Caco-2 (cell line): Measurements from ENCODE around the gene ALKBH6. TPM values are rescaled to one million over a fixed set of nuclear protein-coding genes. Genes with fewer than 3 reads are reported as not detected.

Source experiments
- BruUV-seq: library from RNA; stranded (reverse); fragments of 400-500 nt; replicated peaks from 2 replicates; lab custom pipeline; 2021; lab: Mats Ljungman, UMichigan
- CTCF ChIA-PET: fragments of 300-600 bp; sonication (Branson Sonifier 250); formaldehyde crosslinking; loops from one replicate; lab custom pipeline; 2022; ENCODE audit warnings: antibody characterized with exemption; lab: Charles Lee
- POLR2A ChIA-PET: fragments of 300-600 bp; sonication (Branson Sonifier 250); formaldehyde crosslinking; loops from one replicate; lab custom pipeline; 2022; ENCODE audit warnings: antibody characterized with exemption; lab: Charles Lee
- DNase-seq, 2 experiments: peaks; one replicate each; pipeline versions ENCODE4 v3.0.0 to v3.0.0-alpha.2; 2020 to 2022
- H3K27me3 ChIP-seq: replicated peaks from 2 replicates; pipeline ENCODE4 v1.6.0; 2011; ENCODE audit warnings: low read length; ENCODE audit not compliant: control insufficient read depth, insufficient read depth
- H3K36me3 ChIP-seq: 2 replicates; pipeline ENCODE4 v1.5.1; 2011; ENCODE audit warnings: low read length; ENCODE audit not compliant: control insufficient read depth, insufficient read depth
- H3K4me1 ChIP-seq: fragments of 250-450 bp; sonication (Bioruptor Pico); 2 replicates; pipeline ENCODE4 v1.5.1; 2020; ENCODE audit warnings: mild to moderate bottlenecking
- H3K4me3 ChIP-seq: 2 replicates; pipeline ENCODE4 v1.5.1; 2011; ENCODE audit warnings: low read depth, mild to moderate bottlenecking, control low read depth, low read length
- H3K9me3 ChIP-seq: fragments of 250-450 bp; sonication (Bioruptor Pico); 2 replicates; pipeline ENCODE4 v1.5.1; 2020; ENCODE audit warnings: mild to moderate bottlenecking, moderate library complexity
- H3K27ac Mint-ChIP-seq: one replicate; pipeline ENCODE4 v1.8.0; 2022; ENCODE audit warnings: mixed read lengths; ENCODE audit not compliant: unreplicated experiment
- H3K27me3 Mint-ChIP-seq: one replicate; pipeline ENCODE4 v1.8.0; 2022; ENCODE audit warnings: mixed read lengths; ENCODE audit not compliant: insufficient read depth, unreplicated experiment
- H3K36me3 Mint-ChIP-seq: one replicate; pipeline ENCODE4 v1.8.0; 2022; ENCODE audit warnings: mild to moderate bottlenecking, mixed read lengths; ENCODE audit not compliant: insufficient read depth, unreplicated experiment
- H3K4me1 Mint-ChIP-seq: one replicate; pipeline ENCODE4 v1.8.0; 2022; ENCODE audit warnings: low read depth, mixed read lengths; ENCODE audit not compliant: unreplicated experiment
- H3K4me3 Mint-ChIP-seq: one replicate; pipeline ENCODE4 v1.8.0; 2022; ENCODE audit warnings: mild to moderate bottlenecking, moderate library complexity, mixed read lengths; ENCODE audit not compliant: unreplicated experiment
- H3K9me3 Mint-ChIP-seq: one replicate; pipeline ENCODE4 v1.8.0; 2022; ENCODE audit warnings: mixed read lengths; ENCODE audit not compliant: unreplicated experiment
- intact Hi-C: fragments of 100-400 bp; cut with micrococcal nuclease; formaldehyde crosslinking; loops from one replicate; pipeline ENCODE4 v1.10.0; 2022; ENCODE audit not compliant: unreplicated experiment
- total RNA-seq: library from RNA; stranded (reverse); gene quantifications from 2 replicates; pipeline ENCODE4 v1.2.3, GENCODE V29; 2022
- TF ChIP-seq, protein P1 (sequence below), 2 experiments: fragments of 200-600 bp in 1 of 2; IDR thresholded peaks; 1 replicate in 1 of 2; 2 replicates in 1 of 2; pipeline versions ENCODE4 v1.5.1 to v1.8.0; 2011 to 2022; ENCODE audit warnings: antibody characterized with exemption in 1 of 2, control low read depth in 1 of 2, inconsistent platforms in 1 of 2, low read depth in 1 of 2, low read length in 1 of 2, mild to moderate bottlenecking in 1 of 2, moderate library complexity in 1 of 2; ENCODE audit not compliant: insufficient read depth in 1 of 2, severe bottlenecking in 1 of 2, unreplicated experiment in 1 of 2

ALKBH6 gene
- total RNA-seq, 1 experiment from 2014 or later, result 29.4 TPM

DNA sequence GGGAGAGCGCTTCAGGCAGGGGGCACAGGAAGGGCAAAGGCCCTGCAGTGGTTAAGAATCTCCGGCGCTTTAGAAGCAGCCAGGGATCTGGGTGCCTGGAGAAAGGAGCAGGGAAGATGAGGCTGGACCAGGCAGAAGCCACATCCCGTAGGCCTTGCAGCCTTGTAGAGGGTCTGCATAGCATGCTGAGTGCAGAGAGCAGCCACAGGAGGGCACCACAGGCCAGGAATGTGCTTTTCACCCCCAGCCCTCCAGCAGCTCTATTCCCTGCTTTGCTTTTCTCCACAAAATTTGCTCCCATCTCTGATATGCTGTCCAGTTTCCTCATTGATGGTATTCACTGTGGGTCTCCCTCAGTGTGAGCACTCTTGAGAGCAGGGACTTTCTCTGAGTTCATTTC is 46.4 kb upstream of the ALKBH6 start:
- no TSS peak for BruUV-seq
- Histone ChIP-seq H3K4me3 (no peak overlapping the region), H3K36me3 (no peaks in the 10 kb centered on the region), H3K27me3 (no peaks in the 10 kb centered on the region), H3K4me1 (peaks cover 22% of the 10 kb centered on the region; the same call in 1 of the 2 replicates), H3K9me3 (no peaks in the 10 kb centered on the region)
- Mint-ChIP-seq H3K4me3 (no peak overlapping the region), H3K27ac (no peak overlapping the region), H3K27me3 (no peaks in the 10 kb centered on the region), H3K4me1 (peaks cover 22% of the 10 kb centered on the region), H3K9me3 (no peaks in the 10 kb centered on the region), H3K36me3 (peaks cover 59% of the 10 kb centered on the region)
- TF ChIP-seq, protein P1, sequence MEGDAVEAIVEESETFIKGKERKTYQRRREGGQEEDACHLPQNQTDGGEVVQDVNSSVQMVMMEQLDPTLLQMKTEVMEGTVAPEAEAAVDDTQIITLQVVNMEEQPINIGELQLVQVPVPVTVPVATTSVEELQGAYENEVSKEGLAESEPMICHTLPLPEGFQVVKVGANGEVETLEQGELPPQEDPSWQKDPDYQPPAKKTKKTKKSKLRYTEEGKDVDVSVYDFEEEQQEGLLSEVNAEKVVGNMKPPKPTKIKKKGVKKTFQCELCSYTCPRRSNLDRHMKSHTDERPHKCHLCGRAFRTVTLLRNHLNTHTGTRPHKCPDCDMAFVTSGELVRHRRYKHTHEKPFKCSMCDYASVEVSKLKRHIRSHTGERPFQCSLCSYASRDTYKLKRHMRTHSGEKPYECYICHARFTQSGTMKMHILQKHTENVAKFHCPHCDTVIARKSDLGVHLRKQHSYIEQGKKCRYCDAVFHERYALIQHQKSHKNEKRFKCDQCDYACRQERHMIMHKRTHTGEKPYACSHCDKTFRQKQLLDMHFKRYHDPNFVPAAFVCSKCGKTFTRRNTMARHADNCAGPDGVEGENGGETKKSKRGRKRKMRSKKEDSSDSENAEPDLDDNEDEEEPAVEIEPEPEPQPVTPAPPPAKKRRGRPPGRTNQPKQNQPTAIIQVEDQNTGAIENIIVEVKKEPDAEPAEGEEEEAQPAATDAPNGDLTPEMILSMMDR (IDR thresholded peaks at IDR 0.05; ENCODE audit: insufficient read depth in 1 of 2, low read depth in 1 of 2, low read length in 1 of 2, severe bottlenecking in 1 of 2, unreplicated experiment in 1 of 2), result peak; percentile 44 to 66
- DNase-seq, result peak in 1 of 2 experiments; percentile 46
- intact Hi-C loops, result loop anchor here (1.0 kb wide), 1 partner anchor 110 kb away; no protein-coding TSS in a partner anchor
- CTCF ChIA-PET, result interaction anchor here (0.6 to 1.4 kb wide), 3 partner anchors 19 to 1333 kb away, joined by 3 read pairs; no protein-coding TSS in a partner anchor
- POLR2A ChIA-PET, result no interaction called here

DNA sequence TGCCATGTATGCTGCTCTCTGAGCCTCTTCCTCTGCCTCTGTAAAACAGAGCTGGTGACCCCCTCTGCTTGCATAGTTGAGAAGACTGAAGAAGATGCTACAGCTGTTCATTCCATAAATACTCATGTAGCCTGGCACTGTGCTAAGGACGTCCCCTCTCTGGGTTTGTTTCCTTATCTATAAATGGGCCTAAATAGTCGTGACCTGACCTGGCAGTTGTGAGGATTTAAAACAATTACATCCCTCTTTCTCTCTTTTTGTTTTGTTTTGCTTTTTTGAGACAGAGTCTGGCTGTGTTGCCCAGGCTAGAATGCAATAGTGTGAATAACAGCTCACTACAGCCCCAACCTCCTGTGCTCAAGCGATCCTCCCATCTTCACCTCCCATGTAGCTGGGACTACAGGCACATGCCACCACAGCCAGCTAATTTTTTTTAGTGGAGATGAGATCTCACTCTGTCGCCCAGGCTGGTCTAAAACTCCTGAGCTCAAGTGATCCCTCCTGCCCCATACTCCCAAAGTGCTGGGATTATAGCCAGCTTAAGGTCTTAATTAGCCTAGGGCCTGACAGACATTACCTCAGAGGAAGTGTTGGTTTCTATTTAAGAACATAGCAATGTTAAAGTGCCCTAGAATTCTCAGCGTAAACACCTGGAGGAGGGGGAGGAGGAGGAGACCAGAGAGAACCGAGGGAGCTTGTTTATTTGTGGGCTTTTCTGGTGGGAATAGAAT is 45.3 kb upstream of the ALKBH6 start:
- Mint-ChIP-seq H3K27me3 (no peaks in the 10 kb centered on the region), H3K27ac (peak overlapping the region; percentile 62), H3K36me3 (peaks cover 59% of the 10 kb centered on the region), H3K4me3 (no peak overlapping the region), H3K9me3 (no peaks in the 10 kb centered on the region), H3K4me1 (peaks cover 22% of the 10 kb centered on the region)
- Histone ChIP-seq H3K4me1 (peaks cover 22% of the 10 kb centered on the region; the same call in 1 of the 2 replicates), H3K4me3 (no peak overlapping the region), H3K36me3 (no peaks in the 10 kb centered on the region), H3K9me3 (no peaks in the 10 kb centered on the region), H3K27me3 (no peaks in the 10 kb centered on the region)
- intact Hi-C loops, result no loop called here
- no TSS peak for BruUV-seq
- POLR2A ChIA-PET, result no interaction called here
- TF ChIP-seq, protein P1 (IDR thresholded peaks at IDR 0.05; ENCODE audit: insufficient read depth in 1 of 2, low read depth in 1 of 2, low read length in 1 of 2, severe bottlenecking in 1 of 2, unreplicated experiment in 1 of 2), result no peak
- DNase-seq, result no peak
- CTCF ChIA-PET, result interaction anchor here (0.5 to 1.1 kb wide), 4 partner anchors 21 to 1925 kb away, joined by 3 to 6 read pairs (median 3); partner anchors contain the start of genes POLR2I and TBCB

DNA sequence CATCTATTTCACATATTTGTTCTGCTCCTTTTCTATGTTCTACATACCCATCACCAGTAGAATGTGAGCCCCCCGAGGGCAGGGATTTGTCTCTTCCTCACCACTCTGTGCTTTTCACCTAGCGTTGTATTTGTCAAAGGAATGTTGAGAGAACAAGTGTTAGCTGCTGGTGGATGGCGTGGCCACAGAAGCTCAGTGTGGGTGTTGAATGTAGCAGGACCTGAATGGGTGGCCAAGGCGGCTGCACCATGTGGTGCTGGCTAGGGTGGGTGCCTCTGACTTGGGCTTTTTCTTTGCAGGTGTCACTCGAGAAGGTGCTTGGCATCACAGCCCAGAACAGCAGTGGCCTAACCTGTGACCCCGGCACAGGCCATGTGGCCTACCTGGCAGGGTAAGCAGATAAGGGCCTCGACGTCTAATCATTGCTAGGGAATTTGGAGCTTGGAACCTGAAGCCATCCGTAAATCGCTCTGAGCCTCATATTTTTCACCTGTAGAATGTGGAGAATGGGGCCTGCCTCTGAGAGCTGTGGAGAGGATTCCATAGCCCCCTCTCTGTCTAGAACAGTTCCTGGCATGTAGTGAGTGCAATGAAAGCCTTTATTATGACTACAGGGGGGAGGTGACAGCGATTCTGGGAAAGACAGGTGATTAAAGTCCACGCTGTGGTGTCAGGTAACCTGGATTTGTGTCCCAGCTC is 44.6 kb upstream of the ALKBH6 start:
- CTCF ChIA-PET, result interaction anchor here (0.9 to 1.1 kb wide), 2 partner anchors 56 to 69 kb away, joined by 3 read pairs; partner anchors contain the start of genes POLR2I and TBCB
- intact Hi-C loops, result no loop called here
- POLR2A ChIA-PET, result no interaction called here
- peaks cover 22% of the 10 kb centered on the region for H3K4me1 Mint-ChIP-seq
- no peaks in the 10 kb centered on the region for H3K9me3 ChIP-seq
- peak overlapping the region; percentile 18 for H3K4me3 Mint-ChIP-seq
- H3K36me3 ChIP-seq, result no peaks in the 10 kb centered on the region
- H3K27me3 ChIP-seq, result no peaks in the 10 kb centered on the region
- H3K27me3 Mint-ChIP-seq, result no peaks in the 10 kb centered on the region
- H3K9me3 Mint-ChIP-seq, result no peaks in the 10 kb centered on the region
- no peak overlapping the region for H3K4me3 ChIP-seq
- H3K27ac Mint-ChIP-seq, result peak overlapping the region; percentile 62
- TF ChIP-seq, protein P1 (IDR thresholded peaks at IDR 0.05; ENCODE audit: insufficient read depth in 1 of 2, low read depth in 1 of 2, low read length in 1 of 2, severe bottlenecking in 1 of 2, unreplicated experiment in 1 of 2), result no peak
- no TSS peak for BruUV-seq
- DNase-seq, result peak; percentile 34 to 46
- H3K4me1 ChIP-seq, result peaks cover 22% of the 10 kb centered on the region; the same call in 1 of the 2 replicates
- peaks cover 60% of the 10 kb centered on the region for H3K36me3 Mint-ChIP-seq
